T-cell (primary cell): ENCODE results near the gene EGLN2. TPM values are rescaled to one million over a fixed set of nuclear protein-coding genes. Genes with fewer than 3 reads are reported as not detected.

ENCODE experiments used
- ATAC-seq, 4 experiments: fragments of 200-7000 bp in 3 of 4; fragments of 150-1000 bp in 1 of 4; cut with Tn5 transposase; replicated peaks in 1 of 4; 1 replicate in 3 of 4; 2 replicates in 1 of 4; pipeline ENCODE4 v1.10.0; 2021; ENCODE audit warnings: moderate library complexity in 3 of 4, mild to moderate bottlenecking in 2 of 4, moderate number of reproducible peaks in 1 of 4
- CTCF ChIA-PET, 2 donors: fragments of 300-600 bp; sonication (Branson Sonifier 250); formaldehyde crosslinking; loops; one replicate each; lab custom pipeline; 2022; ENCODE audit warnings: antibody characterized with exemption in 2 of 2; lab: Charles Lee
- POLR2A ChIA-PET, 2 donors: fragments of 300-600 bp; sonication (Branson Sonifier 250); formaldehyde crosslinking; loops; one replicate each; lab custom pipeline; 2022; ENCODE audit warnings: antibody characterized with exemption in 2 of 2; lab: Charles Lee
- DNase-seq, 35 experiments: peaks; one replicate each; pipeline versions ENCODE4 v3.0.0 to v3.0.0-alpha.2; 2013 to 2023
- H3K27ac ChIP-seq: one replicate; pipeline ENCODE4 v1.5.1; 2013; ENCODE audit warnings: low read length
- H3K27me3 ChIP-seq, 2 experiments: replicated peaks in 1 of 2; 1 replicate in 1 of 2; 2 replicates in 1 of 2; pipeline versions ENCODE4 v1.6.1 to v1.7.0; 2013; ENCODE audit warnings: low read length in 1 of 2, mixed read lengths in 1 of 2; ENCODE audit not compliant: control insufficient read depth in 2 of 2, insufficient read depth in 2 of 2; ENCODE audit errors: extremely low read depth in 1 of 2
- H3K36me3 ChIP-seq, 2 donors: 1 replicate in 1 of 2; 2 replicates in 1 of 2; pipeline versions ENCODE4 v1.6.1 to v1.7.0; 2013; ENCODE audit warnings: low read length in 1 of 2; ENCODE audit not compliant: control insufficient read depth in 2 of 2, insufficient read depth in 1 of 2; ENCODE audit errors: extremely low read depth in 1 of 2
- H3K4me1 ChIP-seq, 2 experiments: 1 replicate in 1 of 2; 2 replicates in 1 of 2; pipeline versions ENCODE4 v1.6.1 to v1.7.0; 2013; ENCODE audit warnings: low read length in 2 of 2, mixed read lengths in 1 of 2; ENCODE audit not compliant: insufficient read depth in 2 of 2, control insufficient read depth in 1 of 2; ENCODE audit errors: extremely low read depth in 1 of 2
- H3K4me3 ChIP-seq, 2 donors: 1 replicate in 1 of 2; 2 replicates in 1 of 2; pipeline versions ENCODE4 v1.5.1 to v1.7.0; 2013; ENCODE audit warnings: mild to moderate bottlenecking in 2 of 2, low read length in 1 of 2, moderate library complexity in 1 of 2; ENCODE audit not compliant: control insufficient read depth in 1 of 2; ENCODE audit errors: extremely low read depth in 1 of 2
- H3K9me3 ChIP-seq: 2 replicates; pipeline ENCODE4 v1.7.0; 2013
- H3K27ac Mint-ChIP-seq, 2 donors: one replicate each; pipeline ENCODE4 v1.8.0; 2020 to 2021; ENCODE audit warnings: mild to moderate bottlenecking in 2 of 2, mixed read lengths in 2 of 2
- H3K27me3 Mint-ChIP-seq, 2 donors: one replicate each; pipeline ENCODE4 v1.8.0; 2021 to 2022; ENCODE audit warnings: mixed read lengths in 2 of 2
- H3K36me3 Mint-ChIP-seq: one replicate; pipeline ENCODE4 v1.8.0; 2021; ENCODE audit warnings: mixed read lengths
- H3K4me1 Mint-ChIP-seq, 3 donors: one replicate each; pipeline ENCODE4 v1.8.0; 2020 to 2022; ENCODE audit warnings: mixed read lengths in 3 of 3, mild to moderate bottlenecking in 1 of 3
- H3K4me3 Mint-ChIP-seq, 3 donors: one replicate each; pipeline ENCODE4 v1.8.0; 2020 to 2022; ENCODE audit warnings: mild to moderate bottlenecking in 3 of 3, mixed read lengths in 3 of 3, moderate library complexity in 3 of 3
- H3K9me3 Mint-ChIP-seq, 3 donors: one replicate each; pipeline ENCODE4 v1.8.0; 2020 to 2022; ENCODE audit warnings: mixed read lengths in 3 of 3
- WGBS: methylation state at CpG from one replicate; pipeline ENCODE4 v1.1.5; 2013; ENCODE audit warnings: missing lambda C conversion rate; ENCODE audit not compliant: insufficient coverage; 5-methylcytosine and 5-hydroxymethylcytosine counted together
- total RNA-seq, 35 experiments: library from RNA in 6 of 35; stranded (reverse) in 6 of 35; fragments of 120-200 nt in 1 of 35; gene quantifications; one replicate each; pipeline versions ENCODE4 v1.2.1 to v1.2.4 and lab custom pipeline; 2013 to 2026

Gene EGLN2
- total RNA-seq, 5 donors from 2014 or later (not counting 1 experiment from before 2014, with no cell fraction given), result 150 to 234 (median 224) TPM

GRCh38 chr19:40797963-40798682 lies 868 bp upstream of the EGLN2 start:
- ChIA-PET POLR2A (interaction anchor here (0.7 to 1.4 kb wide), 3 partner anchors 20 to 47 kb away, joined by 3 to 23 read pairs (median 5); partner anchors contain the start of genes ACTMAP (in 1 of the 2), RAB4B (in 1 of the 2) and SNRPA (in 1 of the 2)), CTCF (interaction anchor here in 1 of 2 donors (1.0 to 2.3 kb wide), 5 partner anchors 9 to 135 kb away, joined by 4 to 30 read pairs (median 12); partner anchors contain the start of genes ACTMAP, RAB4B and SNRPA)
- H3K9me3 ChIP-seq, result no peaks in the 10 kb centered on the region
- Mint-ChIP-seq H3K4me1 (peaks cover 43 to 49% (median 47%) of the 10 kb centered on the region in 3 donors), H3K36me3 (peaks cover 17% of the 10 kb centered on the region), H3K9me3 (no peaks in the 10 kb centered on the region), H3K27ac (peak overlapping the region; percentile 98 to 99), H3K4me3 (peak overlapping the region; percentile 92 to 94 (median 93)), H3K27me3 (no peaks in the 10 kb centered on the region)
- DNase-seq (peak; percentile 49 to 83 (median 69)), ATAC-seq (peak; percentile 25 to 39 (median 36))
- H3K36me3 ChIP-seq, result peaks cover 11 to 28% of the 10 kb centered on the region in 2 donors
- peak overlapping the region; percentile 99 for H3K27ac ChIP-seq
- H3K4me3 ChIP-seq, result peak overlapping the region; percentile 86 to 87
- 2% methylated on average over 19 of the region's 28 CpGs for WGBS
- no peaks in the 10 kb centered on the region for H3K27me3 ChIP-seq
- H3K4me1 ChIP-seq, result peaks cover 27 to 47% of the 10 kb centered on the region in 2 experiments

- H3K9me3 ChIP-seq, result no peaks in the 10 kb centered on the region
- POLR2A ChIA-PET, result interaction anchor here in 1 of 2 donors (0.7 kb wide), 1 partner anchor 948 kb away, joined by 3 read pairs; no protein-coding TSS in a partner anchor
- peak overlapping the region; percentile 80 for H3K27ac ChIP-seq
- Mint-ChIP-seq H3K4me3 (peak overlapping the region; percentile 85 to 93 (median 88)), H3K27me3 (no peaks in the 10 kb centered on the region), H3K36me3 (peaks cover 22% of the 10 kb centered on the region), H3K27ac (peak overlapping the region; percentile 91), H3K4me1 (peaks cover 60 to 65% (median 63%) of the 10 kb centered on the region in 3 donors), H3K9me3 (no peaks in the 10 kb centered on the region)
- CTCF ChIA-PET, result interaction anchor here in 1 of 2 donors (1.1 to 2.3 kb wide), 4 partner anchors 21 to 137 kb away, joined by 3 to 30 read pairs (median 8); partner anchors contain the start of genes ACTMAP, NUMBL, RAB4B and SNRPA
- H3K4me1 ChIP-seq, result peaks cover 41 to 63% of the 10 kb centered on the region in 2 experiments
- H3K4me3 ChIP-seq, result peak overlapping the region; percentile 90 to 91
- ATAC-seq (no peak), DNase-seq (peak in 1 of 35 experiments; percentile 33)
- WGBS, result 2% methylated on average over 38 of the region's 40 CpGs
- H3K36me3 ChIP-seq, result peaks cover 11 to 31% of the 10 kb centered on the region in 2 donors
- H3K27me3 ChIP-seq, result no peaks in the 10 kb centered on the region
Measured at GRCh38 chr19:40799558-40800338, 757 bp downstream of the EGLN2 start.

DNA sequence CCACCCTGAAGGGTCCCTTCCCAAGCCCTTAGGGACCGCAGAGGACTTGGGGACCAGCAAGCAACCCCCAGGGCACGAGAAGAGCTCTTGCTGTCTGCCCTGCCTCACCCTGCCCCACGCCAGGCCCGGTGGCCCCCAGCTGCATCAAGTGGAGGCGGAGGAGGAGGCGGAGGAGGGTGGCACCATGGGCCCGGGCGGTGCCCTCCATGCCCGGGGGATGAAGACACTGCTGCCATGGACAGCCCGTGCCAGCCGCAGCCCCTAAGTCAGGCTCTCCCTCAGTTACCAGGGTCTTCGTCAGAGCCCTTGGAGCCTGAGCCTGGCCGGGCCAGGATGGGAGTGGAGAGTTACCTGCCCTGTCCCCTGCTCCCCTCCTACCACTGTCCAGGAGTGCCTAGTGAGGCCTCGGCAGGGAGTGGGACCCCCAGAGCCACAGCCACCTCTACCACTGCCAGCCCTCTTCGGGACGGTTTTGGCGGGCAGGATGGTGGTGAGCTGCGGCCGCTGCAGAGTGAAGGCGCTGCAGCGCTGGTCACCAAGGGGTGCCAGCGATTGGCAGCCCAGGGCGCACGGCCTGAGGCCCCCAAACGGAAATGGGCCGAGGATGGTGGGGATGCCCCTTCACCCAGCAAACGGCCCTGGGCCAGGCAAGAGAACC lies 1.5 kb downstream of the EGLN2 start:
- H3K4me3 ChIP-seq, result peak overlapping the region; percentile 90 to 91
- H3K9me3 ChIP-seq, result no peaks in the 10 kb centered on the region
- peaks cover 11 to 32% of the 10 kb centered on the region in 2 donors for H3K36me3 ChIP-seq
- H3K27me3 Mint-ChIP-seq, result no peaks in the 10 kb centered on the region
- peaks cover 48 to 70% of the 10 kb centered on the region in 2 experiments for H3K4me1 ChIP-seq
- peak overlapping the region; percentile 85 to 93 (median 88) for H3K4me3 Mint-ChIP-seq
- no peaks in the 10 kb centered on the region for H3K27me3 ChIP-seq
- ChIA-PET POLR2A (no interaction called here), CTCF (no interaction called here)
- H3K36me3 Mint-ChIP-seq, result peaks cover 25% of the 10 kb centered on the region
- H3K9me3 Mint-ChIP-seq, result no peaks in the 10 kb centered on the region
- DNase-seq (peak in 1 of 35 experiments; percentile 23), ATAC-seq (no peak)
- peak overlapping the region; percentile 91 to 96 for H3K27ac Mint-ChIP-seq
- peaks cover 67 to 72% (median 70%) of the 10 kb centered on the region in 3 donors for H3K4me1 Mint-ChIP-seq
- peak overlapping the region; percentile 85 for H3K27ac ChIP-seq
- 52% methylated on average over 19 of the region's 27 CpGs for WGBS

DNA sequence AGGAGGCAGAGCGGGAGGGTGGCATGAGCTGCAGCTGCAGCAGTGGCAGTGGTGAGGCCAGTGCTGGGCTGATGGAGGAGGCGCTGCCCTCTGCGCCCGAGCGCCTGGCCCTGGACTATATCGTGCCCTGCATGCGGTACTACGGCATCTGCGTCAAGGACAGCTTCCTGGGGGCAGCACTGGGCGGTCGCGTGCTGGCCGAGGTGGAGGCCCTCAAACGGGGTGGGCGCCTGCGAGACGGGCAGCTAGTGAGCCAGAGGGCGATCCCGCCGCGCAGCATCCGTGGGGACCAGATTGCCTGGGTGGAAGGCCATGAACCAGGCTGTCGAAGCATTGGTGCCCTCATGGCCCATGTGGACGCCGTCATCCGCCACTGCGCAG lies 2.0 kb downstream of the EGLN2 start:
- Histone ChIP-seq H3K9me3 (no peaks in the 10 kb centered on the region), H3K4me3 (peak overlapping the region; percentile 90 to 91), H3K36me3 (peaks cover 11 to 37% of the 10 kb centered on the region in 2 donors), H3K27me3 (no peaks in the 10 kb centered on the region), H3K4me1 (peaks cover 53 to 75% of the 10 kb centered on the region in 2 experiments), H3K27ac (peak overlapping the region; percentile 85)
- Mint-ChIP-seq H3K27me3 (no peaks in the 10 kb centered on the region), H3K36me3 (peaks cover 25% of the 10 kb centered on the region), H3K27ac (peak overlapping the region; percentile 96 to 99), H3K9me3 (no peaks in the 10 kb centered on the region), H3K4me3 (peak overlapping the region; percentile 85 to 93 (median 88)), H3K4me1 (peaks cover 72 to 78% (median 75%) of the 10 kb centered on the region in 3 donors)
- no peak for DNase-seq
- ChIA-PET POLR2A (interaction anchor here in 1 of 2 donors (0.6 kb wide), 1 partner anchor 197 kb away, joined by 6 read pairs; no protein-coding TSS in a partner anchor), CTCF (interaction anchor here (0.6 kb wide), 2 partner anchors 138 to 506 kb away, joined by 3 to 6 read pairs; no protein-coding TSS in a partner anchor)
- WGBS, result 93% methylated on average over 21 of the region's 27 CpGs
- no peak for ATAC-seq

DNA sequence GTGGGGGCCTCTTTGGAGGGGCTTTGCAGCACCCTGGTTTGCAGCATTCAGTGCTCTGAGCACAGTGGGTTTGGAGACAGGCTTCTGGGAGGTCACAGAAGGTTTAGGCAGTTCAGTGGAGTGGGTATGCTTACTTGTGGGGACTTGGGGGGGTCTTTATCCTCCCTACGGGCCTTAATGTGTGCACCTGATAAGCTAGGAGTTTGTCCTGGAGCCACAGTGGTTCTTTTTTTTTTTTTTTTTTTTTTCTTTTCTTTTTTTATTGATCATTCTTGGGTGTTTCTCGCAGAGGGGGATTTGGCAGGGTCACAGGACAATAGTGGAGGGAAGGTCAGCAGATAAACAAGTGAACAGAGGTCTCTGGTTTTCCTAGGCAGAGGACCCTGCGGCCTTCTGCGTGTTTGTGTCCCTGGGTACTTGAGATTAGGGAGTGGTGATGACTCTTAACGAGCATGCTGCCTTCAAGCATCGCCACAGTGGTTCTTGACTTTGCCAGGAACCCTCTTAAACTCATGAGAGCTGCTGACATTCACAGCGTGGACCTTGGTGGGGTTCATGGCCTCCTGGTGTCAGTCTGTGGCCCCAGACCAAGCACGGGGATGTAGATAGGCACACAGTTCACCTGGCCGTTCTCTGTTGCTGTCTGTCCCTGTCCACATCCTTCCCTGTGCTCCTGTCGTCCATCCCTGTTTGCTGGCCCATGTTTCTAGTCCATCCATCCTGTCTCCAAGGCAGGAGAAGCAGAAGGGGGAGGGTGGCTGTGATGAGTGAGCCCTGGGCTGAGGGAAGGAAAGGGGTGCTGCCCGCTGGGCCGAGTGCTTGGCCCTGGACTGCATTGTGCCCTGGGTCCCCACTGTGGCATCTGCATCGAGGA lies 2.7 kb downstream of the EGLN2 start:
- H3K27ac Mint-ChIP-seq, result peak overlapping the region; percentile 96 to 99
- ATAC-seq (no peak), DNase-seq (no peak)
- H3K9me3 ChIP-seq, result no peaks in the 10 kb centered on the region
- peaks cover 22% of the 10 kb centered on the region for H3K36me3 Mint-ChIP-seq
- H3K4me1 Mint-ChIP-seq, result peaks cover 79 to 82% (median 82%) of the 10 kb centered on the region in 3 donors
- ChIA-PET CTCF (interaction anchor here (0.6 kb wide), 2 partner anchors 139 to 505 kb away, joined by 3 to 6 read pairs; no protein-coding TSS in a partner anchor), POLR2A (interaction anchor here in 1 of 2 donors (0.6 kb wide), 1 partner anchor 198 kb away, joined by 6 read pairs; no protein-coding TSS in a partner anchor)
- H3K27ac ChIP-seq, result peak overlapping the region; percentile 85
- H3K4me1 ChIP-seq, result peaks cover 60 to 82% of the 10 kb centered on the region in 2 experiments
- H3K27me3 ChIP-seq, result no peaks in the 10 kb centered on the region
- no peaks in the 10 kb centered on the region for H3K27me3 Mint-ChIP-seq
- WGBS, result 32% methylated on average over 6 of the region's 13 CpGs
- peak overlapping the region; percentile 90 to 91 for H3K4me3 ChIP-seq
- peaks cover 11 to 39% of the 10 kb centered on the region in 2 donors for H3K36me3 ChIP-seq
- H3K4me3 Mint-ChIP-seq, result peak overlapping the region; percentile 85 to 93 (median 88)
- H3K9me3 Mint-ChIP-seq, result no peaks in the 10 kb centered on the region
